Loucy (cell line): ENCODE measurements around the gene OR2T4.

Source experiments
- EZH2phosphoT487 ChIP-seq: fragments of 200-600 bp; IDR thresholded peaks from 2 replicates; pipeline ENCODE4 v1.6.1; 2018; ENCODE audit warnings: antibody characterized with exemption, mild to moderate bottlenecking, moderate library complexity, borderline replicate concordance
- TF ChIP-seq, protein P1 (sequence below): fragments of 200-600 bp; sonication (generic); conservative IDR thresholded peaks from 2 replicates; pipeline ENCODE4 v1.5.1; 2014; ENCODE audit warnings: mild to moderate bottlenecking, antibody characterized with exemption, low read length

DNA sequence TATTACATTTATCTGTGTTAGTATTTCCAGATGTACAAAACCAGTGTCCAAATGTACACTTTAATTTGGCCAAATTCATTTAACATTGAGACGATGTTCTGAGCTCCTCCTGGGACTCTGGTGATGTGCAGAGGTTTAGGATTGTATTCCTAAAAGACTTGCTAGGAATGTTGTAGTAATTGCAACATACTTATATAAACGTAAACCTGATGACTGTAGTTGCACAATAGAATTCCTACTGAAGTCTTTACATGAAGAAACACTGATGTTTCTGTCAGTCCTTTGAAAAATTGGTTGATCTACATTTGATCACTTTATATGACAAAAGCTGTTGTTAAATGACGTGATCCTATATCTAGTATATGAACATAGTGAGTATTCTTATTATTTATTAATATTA, 18.0 kb upstream of the OR2T4 start:
- TF ChIP-seq, protein P1, sequence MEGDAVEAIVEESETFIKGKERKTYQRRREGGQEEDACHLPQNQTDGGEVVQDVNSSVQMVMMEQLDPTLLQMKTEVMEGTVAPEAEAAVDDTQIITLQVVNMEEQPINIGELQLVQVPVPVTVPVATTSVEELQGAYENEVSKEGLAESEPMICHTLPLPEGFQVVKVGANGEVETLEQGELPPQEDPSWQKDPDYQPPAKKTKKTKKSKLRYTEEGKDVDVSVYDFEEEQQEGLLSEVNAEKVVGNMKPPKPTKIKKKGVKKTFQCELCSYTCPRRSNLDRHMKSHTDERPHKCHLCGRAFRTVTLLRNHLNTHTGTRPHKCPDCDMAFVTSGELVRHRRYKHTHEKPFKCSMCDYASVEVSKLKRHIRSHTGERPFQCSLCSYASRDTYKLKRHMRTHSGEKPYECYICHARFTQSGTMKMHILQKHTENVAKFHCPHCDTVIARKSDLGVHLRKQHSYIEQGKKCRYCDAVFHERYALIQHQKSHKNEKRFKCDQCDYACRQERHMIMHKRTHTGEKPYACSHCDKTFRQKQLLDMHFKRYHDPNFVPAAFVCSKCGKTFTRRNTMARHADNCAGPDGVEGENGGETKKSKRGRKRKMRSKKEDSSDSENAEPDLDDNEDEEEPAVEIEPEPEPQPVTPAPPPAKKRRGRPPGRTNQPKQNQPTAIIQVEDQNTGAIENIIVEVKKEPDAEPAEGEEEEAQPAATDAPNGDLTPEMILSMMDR: no peak
- no peak for TF ChIP-seq EZH2phosphoT487
